Liver (tissue), 9 donors: ENCODE results near the gene GNLY. TPM values are rescaled to one million over a fixed set of nuclear protein-coding genes. Genes with fewer than 3 reads are reported as not detected.
"Not testable (repeated sequence)": the region's sequence is repeated elsewhere in the genome, so short reads cannot be mapped to it uniquely, and the experiment has no call there.

ENCODE experiments used
- DNase-seq: peaks from one replicate; pipeline ENCODE4 v3.0.0-alpha.2; 2017; ENCODE audit warnings: low spot score
- H3K27ac ChIP-seq, 2 donors: one replicate each; pipeline ENCODE4 v1.7.0; 2013; ENCODE audit warnings: inconsistent platforms in 2 of 2, low read length in 2 of 2, control low read depth in 1 of 2, low read depth in 1 of 2, mild to moderate bottlenecking in 1 of 2
- H3K27me3 ChIP-seq, 4 donors: one replicate each; pipeline versions ENCODE4 v1.6.1 to v1.7.0; 2013; ENCODE audit warnings: low read length in 3 of 4, inconsistent platforms in 1 of 4, mild to moderate bottlenecking in 1 of 4, moderate library complexity in 1 of 4; ENCODE audit not compliant: control insufficient read depth in 4 of 4, insufficient read depth in 4 of 4
- H3K36me3 ChIP-seq, 4 donors: one replicate each; pipeline versions ENCODE4 v1.6.1 to v1.7.0; 2013; ENCODE audit warnings: low read length in 3 of 4, mild to moderate bottlenecking in 3 of 4, low read depth in 1 of 4, moderate library complexity in 1 of 4; ENCODE audit not compliant: control insufficient read depth in 4 of 4, insufficient read depth in 3 of 4
- H3K4me1 ChIP-seq, 4 donors: one replicate each; pipeline versions ENCODE4 v1.6.1 to v1.7.0; 2013; ENCODE audit warnings: low read length in 3 of 4, mild to moderate bottlenecking in 3 of 4, moderate library complexity in 1 of 4; ENCODE audit not compliant: control insufficient read depth in 4 of 4, insufficient read depth in 4 of 4
- H3K4me3 ChIP-seq, 3 donors: one replicate each; pipeline versions ENCODE4 v1.6.1 to v1.7.0; 2013; ENCODE audit warnings: low read length in 3 of 3, control low read depth in 1 of 3, low read depth in 1 of 3, mild to moderate bottlenecking in 1 of 3
- H3K9ac ChIP-seq, 2 donors: one replicate each; pipeline ENCODE4 v1.7.0; 2013; ENCODE audit warnings: low read length in 2 of 2, mild to moderate bottlenecking in 2 of 2, moderate library complexity in 2 of 2, control low read depth in 1 of 2, low read depth in 1 of 2
- H3K9me3 ChIP-seq, 4 donors: one replicate each; pipeline versions ENCODE4 v1.6.1 to v1.7.0; 2013; ENCODE audit warnings: low read length in 3 of 4; ENCODE audit not compliant: control insufficient read depth in 4 of 4
- ATF3 ChIP-seq: IDR thresholded peaks from 2 replicates; pipeline ENCODE4 v1.6.1; 2016; ENCODE audit warnings: antibody characterized with exemption
- EGR1 ChIP-seq, 2 donors: IDR thresholded peaks; 2 replicates each; pipeline ENCODE4 v1.6.1; 2016 to 2018; ENCODE audit warnings: antibody characterized with exemption in 2 of 2, low read depth in 2 of 2
- FOXA1 ChIP-seq: IDR thresholded peaks from 2 replicates; pipeline ENCODE4 v1.6.1; 2016; ENCODE audit warnings: antibody characterized with exemption
- FOXA2 ChIP-seq: IDR thresholded peaks from 2 replicates; pipeline ENCODE4 v1.6.1; 2016; ENCODE audit warnings: antibody characterized with exemption
- GABPA ChIP-seq, 2 donors: IDR thresholded peaks in 1 of 2; conservative IDR thresholded peaks in 1 of 2; 2 replicates each; pipeline ENCODE4 v1.6.1; 2016; ENCODE audit warnings: antibody characterized with exemption in 2 of 2, mild to moderate bottlenecking in 1 of 2, moderate library complexity in 1 of 2
- HNF4A ChIP-seq, 2 donors: conservative IDR thresholded peaks; 2 replicates each; pipeline ENCODE4 v1.6.1; 2016; ENCODE audit warnings: antibody characterized with exemption in 2 of 2, mild to moderate bottlenecking in 2 of 2
- HNF4G ChIP-seq: IDR thresholded peaks from 2 replicates; pipeline ENCODE4 v1.6.1; 2016; ENCODE audit warnings: antibody characterized with exemption
- JUND ChIP-seq, 2 donors: IDR thresholded peaks; 2 replicates each; pipeline ENCODE4 v1.6.1; 2016; ENCODE audit warnings: antibody characterized with exemption in 2 of 2
- MAX ChIP-seq: IDR thresholded peaks from 2 replicates; pipeline ENCODE4 v1.6.1; 2016; ENCODE audit warnings: antibody characterized with exemption
- NR2F2 ChIP-seq: IDR thresholded peaks from 2 replicates; pipeline ENCODE4 v1.6.1; 2016; ENCODE audit warnings: antibody characterized with exemption
- RAD21 ChIP-seq, 2 donors: IDR thresholded peaks; 2 replicates each; pipeline ENCODE4 v1.6.1; 2016; ENCODE audit warnings: antibody characterized with exemption in 2 of 2, mild to moderate bottlenecking in 2 of 2
- REST ChIP-seq: IDR thresholded peaks from 2 replicates; pipeline ENCODE4 v1.6.1; 2016; ENCODE audit warnings: antibody characterized with exemption, mild to moderate bottlenecking
- RXRA ChIP-seq, 2 donors: IDR thresholded peaks; 2 replicates each; pipeline ENCODE4 v1.6.1; 2017 to 2018; ENCODE audit warnings: antibody characterized with exemption in 2 of 2, mild to moderate bottlenecking in 1 of 2
- SP1 ChIP-seq: IDR thresholded peaks from 2 replicates; pipeline ENCODE4 v1.6.1; 2018; ENCODE audit warnings: antibody characterized with exemption, mild to moderate bottlenecking
- TAF1 ChIP-seq: conservative IDR thresholded peaks from 2 replicates; pipeline ENCODE4 v1.6.1; 2016; ENCODE audit warnings: antibody characterized with exemption, mild to moderate bottlenecking
- YY1 ChIP-seq: IDR thresholded peaks from 2 replicates; pipeline ENCODE4 v1.6.1; 2016; ENCODE audit warnings: antibody characterized with exemption, mild to moderate bottlenecking
- ZBTB33 ChIP-seq: IDR thresholded peaks from 2 replicates; pipeline ENCODE4 v1.6.1; 2016; ENCODE audit warnings: antibody characterized with exemption
- WGBS: extraction: QIAGEN DNeasy Blood & Tissue Kit; methylation state at CpG from one replicate; pipeline ENCODE4 v1.1.7; 2013; 5-methylcytosine and 5-hydroxymethylcytosine counted together
- polyA plus RNA-seq, 2 donors: library from polyadenylated mRNA; stranded (reverse) in 1 of 2; unstranded in 1 of 2; fragments of 200-250 nt in 1 of 2; fragments of >200 nt in 1 of 2; fragmentation: Nextera tagmentation in 1 of 2; extraction: Ambion mirVana in 1 of 2; gene quantifications; one replicate each; pipeline versions ENCODE4 v1.2.1 to v1.2.3, GENCODE V29; 2013 to 2015
- total RNA-seq, 2 donors: library from RNA; depleted of rRNA; stranded (reverse); fragments of >200 nt; gene quantifications; one replicate each; pipeline ENCODE4 v1.2.3, GENCODE V29; 2014
- donor health status: healthy.
- donor health status: healthy.
- donor health status: healthy.
- donor health status: healthy.
- donor health status: healthy.

GNLY gene
- total and polyA plus RNA-seq, 4 donors: 0.75 to 4.8 (median 1.3) TPM; not detected in 1

GRCh38 chr2:85659324-85659981, 34.7 kb upstream of the GNLY start:
- Histone ChIP-seq H3K36me3 (peaks cover 0 to 6% (median 2%) of the 10 kb centered on the region in 4 donors), H3K27ac (no peak overlapping the region), H3K27me3 (no peaks in the 10 kb centered on the region), H3K4me3 (no peak overlapping the region), H3K9ac (no peak overlapping the region), H3K4me1 (no peaks in the 10 kb centered on the region), H3K9me3 (no peaks in the 10 kb centered on the region)
- WGBS: 91% methylated on average over 13 of the region's 13 CpGs
- no peak for TF ChIP-seq TAF1
- TF ChIP-seq FOXA2: no peak
- no peak for TF ChIP-seq REST
- no peak for TF ChIP-seq FOXA1
- TF ChIP-seq HNF4G: no peak
- TF ChIP-seq YY1: no peak
- TF ChIP-seq ATF3: no peak
- TF ChIP-seq RAD21 (IDR thresholded peaks at IDR 0.05): no peak
- TF ChIP-seq NR2F2: no peak
- no peak for TF ChIP-seq EGR1 (IDR thresholded peaks at IDR 0.05; ENCODE audit: low read depth in 2 of 2)
- no peak for TF ChIP-seq RXRA (IDR thresholded peaks at IDR 0.05)
- no peak for TF ChIP-seq HNF4A (conservative IDR thresholded peaks at IDR 0.05)
- no peak for TF ChIP-seq GABPA (IDR thresholded peaks at IDR 0.05 in 1 of 2, conservative IDR thresholded peaks at IDR 0.05 in 1 of 2)
- TF ChIP-seq SP1: no peak
- TF ChIP-seq ZBTB33: no peak
- TF ChIP-seq JUND (IDR thresholded peaks at IDR 0.05): no peak
- no peak for TF ChIP-seq MAX
- no peak for DNase-seq

- not testable (repeated sequence) for H3K27ac ChIP-seq, H3K4me1 ChIP-seq, H3K27me3 ChIP-seq, H3K9ac ChIP-seq, H3K36me3 ChIP-seq, DNase-seq, H3K4me3 ChIP-seq, H3K9me3 ChIP-seq
- WGBS: 98% methylated on average over 11 of the region's 11 CpGs
Observed at GRCh38 chr2:85660301-85660700, 33.9 kb upstream of the GNLY start.
